KMS-11 (cell line): ENCODE data around the gene KCNJ5.
A peak's percentile ranks its signal among the peaks of the same experiment; 100 is the strongest.

Experiments
- H2AFZ ChIP-seq: fragments of 200-600 bp; sonication (generic); 2 replicates; pipeline ENCODE4 v1.6.1; 2016; ENCODE audit warnings: antibody characterized with exemption, mixed run types, low read depth
- H3K27ac ChIP-seq: fragments of 200-600 bp; sonication (generic); 2 replicates; pipeline ENCODE4 v1.6.1; 2016; ENCODE audit warnings: mild to moderate bottlenecking, mixed run types
- H3K27me3 ChIP-seq: fragments of 200-600 bp; sonication (generic); 2 replicates; pipeline ENCODE4 v1.6.1; 2017; ENCODE audit warnings: mild to moderate bottlenecking, low read depth, mixed run types, moderate library complexity; ENCODE audit not compliant: insufficient read depth
- H3K36me3 ChIP-seq: fragments of 200-600 bp; sonication (generic); 2 replicates; pipeline ENCODE4 v1.6.1; 2017; ENCODE audit warnings: mild to moderate bottlenecking, mixed run types; ENCODE audit not compliant: insufficient read depth
- H3K4me1 ChIP-seq: fragments of 200-600 bp; sonication (generic); 2 replicates; pipeline ENCODE4 v1.6.1; 2016; ENCODE audit warnings: mild to moderate bottlenecking, low read depth, mixed run types; ENCODE audit not compliant: poor library complexity, severe bottlenecking
- H3K4me2 ChIP-seq: fragments of 200-600 bp; sonication (generic); 2 replicates; pipeline ENCODE4 v1.7.0; 2016; ENCODE audit warnings: mild to moderate bottlenecking, mixed run types
- H3K4me3 ChIP-seq: fragments of 200-600 bp; sonication (generic); IDR thresholded peaks from 2 replicates; pipeline ENCODE4 v1.6.1; 2017; ENCODE audit warnings: low read depth, low read length, mixed read lengths; ENCODE audit not compliant: insufficient read depth
- H3K79me2 ChIP-seq: fragments of 200-600 bp; sonication (generic); 2 replicates; pipeline ENCODE4 v1.6.1; 2016; ENCODE audit warnings: low read depth, mixed run types; ENCODE audit not compliant: insufficient read depth
- H3K9ac ChIP-seq: fragments of 200-600 bp; sonication (generic); 2 replicates; pipeline ENCODE4 v1.6.1; 2016; ENCODE audit warnings: mild to moderate bottlenecking, mixed run types
- H4K20me1 ChIP-seq: fragments of 200-600 bp; sonication (generic); 2 replicates; pipeline ENCODE4 v1.6.1; 2016; ENCODE audit warnings: mild to moderate bottlenecking, mixed run types; ENCODE audit not compliant: insufficient read depth
- CTCF ChIP-seq: fragments of 200-600 bp; sonication (generic); conservative IDR thresholded peaks from 2 replicates; pipeline ENCODE4 v1.6.1; 2017; ENCODE audit warnings: low read depth, mild to moderate bottlenecking, antibody characterized with exemption, low read length, moderate library complexity, mixed read lengths

KCNJ5 gene

DNA sequence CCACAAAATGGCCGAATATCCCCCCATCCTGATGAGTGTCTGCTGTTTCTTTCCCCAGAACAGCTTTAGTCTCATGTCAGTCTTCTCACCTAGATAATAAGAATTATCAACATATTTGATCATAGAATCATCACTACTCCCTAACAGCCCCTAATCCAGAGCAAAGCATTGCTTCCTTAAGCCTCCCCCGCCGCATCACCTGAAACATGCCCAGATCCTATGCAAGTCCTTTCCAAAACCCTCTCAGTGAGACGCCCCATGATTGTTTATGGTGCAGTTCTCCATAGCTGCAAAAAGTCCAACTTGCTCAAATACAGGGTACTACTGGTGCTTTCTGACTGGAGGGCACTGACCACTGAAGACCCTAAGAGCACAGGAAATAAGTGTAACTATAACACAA lies 44.2 kb upstream of the KCNJ5 start:
- no peak for TF ChIP-seq CTCF
- no peak overlapping the region for H3K4me2 ChIP-seq
- no peaks in the 10 kb centered on the region for H3K4me1 ChIP-seq
- no peak overlapping the region for H3K27ac ChIP-seq
- no peaks in the 10 kb centered on the region for H3K79me2 ChIP-seq
- no peaks in the 10 kb centered on the region for H4K20me1 ChIP-seq
- H2AFZ ChIP-seq: no peak overlapping the region
- H3K27me3 ChIP-seq: no peaks in the 10 kb centered on the region
- no peak overlapping the region for H3K4me3 ChIP-seq
- no peaks in the 10 kb centered on the region for H3K36me3 ChIP-seq
- H3K9ac ChIP-seq: no peak overlapping the region

DNA sequence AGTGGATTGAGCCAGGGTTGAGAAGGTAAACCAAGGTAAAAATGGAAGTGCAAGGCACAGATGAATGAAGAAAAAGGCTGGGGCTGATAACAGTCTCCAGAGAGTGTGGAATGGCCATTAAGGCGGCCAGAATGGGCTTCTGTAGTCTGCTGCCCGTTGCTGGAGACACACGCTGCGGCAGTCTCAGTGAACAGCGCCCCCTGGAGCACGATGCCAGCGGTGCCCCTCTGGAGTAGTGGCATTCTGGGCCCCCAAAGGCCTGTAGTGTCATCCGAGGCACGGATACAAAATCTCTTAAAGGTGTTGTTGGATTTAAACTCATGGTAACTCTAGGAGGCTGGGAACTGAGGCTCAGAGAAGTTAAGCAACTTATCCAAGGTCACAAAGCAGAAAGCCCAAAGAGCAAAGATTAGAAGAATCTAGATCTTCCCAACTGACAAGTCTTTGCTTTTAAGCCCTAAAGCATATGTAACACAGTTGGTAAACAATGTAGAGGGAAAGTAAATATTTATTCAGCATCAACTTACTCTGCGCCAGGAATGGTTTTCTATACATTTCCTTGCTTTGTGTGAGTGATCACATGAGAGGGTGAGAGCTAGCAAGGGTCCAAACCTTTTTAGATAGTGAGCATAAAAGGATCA lies 42.2 kb upstream of the KCNJ5 start:
- no peaks in the 10 kb centered on the region for H3K36me3 ChIP-seq
- H2AFZ ChIP-seq: no peak overlapping the region
- H4K20me1 ChIP-seq: no peaks in the 10 kb centered on the region
- no peaks in the 10 kb centered on the region for H3K27me3 ChIP-seq
- no peak overlapping the region for H3K4me2 ChIP-seq
- no peak overlapping the region for H3K4me3 ChIP-seq
- H3K9ac ChIP-seq: no peak overlapping the region
- peak; percentile 74 for TF ChIP-seq CTCF
- H3K79me2 ChIP-seq: no peaks in the 10 kb centered on the region
- no peak overlapping the region for H3K27ac ChIP-seq
- no peaks in the 10 kb centered on the region for H3K4me1 ChIP-seq

- no peak overlapping the region for H3K4me2 ChIP-seq
- no peak for TF ChIP-seq CTCF
- no peaks in the 10 kb centered on the region for H3K79me2 ChIP-seq
- H3K27ac ChIP-seq: no peak overlapping the region
- H3K4me1 ChIP-seq: no peaks in the 10 kb centered on the region
- H3K36me3 ChIP-seq: no peaks in the 10 kb centered on the region
- H3K9ac ChIP-seq: no peak overlapping the region
- H3K27me3 ChIP-seq: no peaks in the 10 kb centered on the region
- no peak overlapping the region for H3K4me3 ChIP-seq
- H2AFZ ChIP-seq: no peak overlapping the region
- no peaks in the 10 kb centered on the region for H4K20me1 ChIP-seq
Measured at GRCh38 chr11:128852327-128853023, 38.7 kb upstream of the KCNJ5 start.

- H3K4me1 ChIP-seq: no peaks in the 10 kb centered on the region
- no peak overlapping the region for H3K4me3 ChIP-seq
- no peak overlapping the region for H2AFZ ChIP-seq
- H3K27ac ChIP-seq: no peak overlapping the region
- no peaks in the 10 kb centered on the region for H4K20me1 ChIP-seq
- no peak overlapping the region for H3K4me2 ChIP-seq
- no peaks in the 10 kb centered on the region for H3K36me3 ChIP-seq
- H3K27me3 ChIP-seq: no peaks in the 10 kb centered on the region
- no peak overlapping the region for H3K9ac ChIP-seq
- no peak for TF ChIP-seq CTCF
- H3K79me2 ChIP-seq: no peaks in the 10 kb centered on the region
Measured at GRCh38 chr11:128853559-128853958, 37.6 kb upstream of the KCNJ5 start.
